Fibroblast of pulmonary artery (primary cell): ENCODE results near the gene SPAG5.

ENCODE experiments used
- DNase-seq: peaks from one replicate; pipeline ENCODE4 v3.0.0-alpha.2; 2010; ENCODE audit warnings: low read depth
- H3K4me3 ChIP-seq: replicated peaks from 2 replicates; pipeline ENCODE4 v1.5.1; 2011; ENCODE audit warnings: low read depth, mild to moderate bottlenecking, control low read depth, low read length, moderate library complexity
- CTCF ChIP-seq: IDR thresholded peaks from 2 replicates; pipeline ENCODE4 v1.5.1; 2011; ENCODE audit warnings: mild to moderate bottlenecking, control low read depth, low read length, inconsistent platforms; ENCODE audit errors: missing control alignments

SPAG5 gene

GRCh38 chr17:28544402-28545140 is 54.3 kb downstream of the SPAG5 start:
- no peak overlapping the region for H3K4me3 ChIP-seq
- no peak for TF ChIP-seq CTCF
- no peak for DNase-seq

GRCh38 chr17:28541439-28541838 is 57.4 kb downstream of the SPAG5 start:
- DNase-seq: no peak
- no peak overlapping the region for H3K4me3 ChIP-seq

GRCh38 chr17:28540231-28540630 is 58.6 kb downstream of the SPAG5 start:
- no peak for DNase-seq
- no peak overlapping the region for H3K4me3 ChIP-seq
- TF ChIP-seq CTCF: no peak

More at GRCh38 chr17:28541439-28541838, 57.4 kb downstream of the SPAG5 start:
- TF ChIP-seq CTCF: no peak

- no peak for DNase-seq
- H3K4me3 ChIP-seq: no peak overlapping the region
- TF ChIP-seq CTCF: no peak
Measured at GRCh38 chr17:28538296-28538895, 60.4 kb downstream of the SPAG5 start.

GRCh38 chr17:28537219-28537610 is 61.6 kb downstream of the SPAG5 start:
- no peak for TF ChIP-seq CTCF
- no peak overlapping the region for H3K4me3 ChIP-seq
- no peak for DNase-seq

- no peak overlapping the region for H3K4me3 ChIP-seq
- no peak for TF ChIP-seq CTCF
- DNase-seq: no peak
Measured at GRCh38 chr17:28536532-28537218, 62.1 kb downstream of the SPAG5 start.
